GM21619 (cell line): ENCODE data around the gene ZSCAN5A.
"Not testable (repeated sequence)": the region's sequence is repeated elsewhere in the genome, so short reads cannot be mapped to it uniquely, and the experiment has no call there.

ENCODE experiments used
- ATAC-seq: cut with Tn5 transposase; IDR thresholded peaks from one replicate; pipeline ENCODE4 v1.9.1; 2021; ENCODE audit not compliant: unreplicated experiment

ZSCAN5A gene

GRCh38 chr19:56273563-56274117 lies 41.0 kb downstream of the ZSCAN5A start:
- ATAC-seq = no peak

GRCh38 chr19:56272161-56272798 lies 42.4 kb downstream of the ZSCAN5A start, which contains the start of gene EDDM13:
TSS of gene EDDM13 (plus strand) at chr19:56272748. CDS start at chr19:56272835, 87 bp downstream.
- no peak for ATAC-seq

GRCh38 chr19:56271151-56271550 lies 43.5 kb downstream of the ZSCAN5A start:
- no peak for ATAC-seq

- ATAC-seq = no peak
Observed at GRCh38 chr19:56270676-56271075, 44.0 kb downstream of the ZSCAN5A start.

GRCh38 chr19:56269348-56269747 lies 45.3 kb downstream of the ZSCAN5A start:
- ATAC-seq = no peak

- no peak for ATAC-seq
Observed at GRCh38 chr19:56266051-56266450, 48.6 kb downstream of the ZSCAN5A start.

- ATAC-seq = no peak
Observed at GRCh38 chr19:56263319-56263718, 51.3 kb downstream of the ZSCAN5A start.

- not testable (repeated sequence) for ATAC-seq
Observed at GRCh38 chr19:56261932-56262331, 52.7 kb downstream of the ZSCAN5A start.

- ATAC-seq = no peak
Observed at GRCh38 chr19:56261145-56261544, 53.5 kb downstream of the ZSCAN5A start.

GRCh38 chr19:56258272-56258671 lies 56.4 kb downstream of the ZSCAN5A start:
- no peak for ATAC-seq

GRCh38 chr19:56253737-56254136 lies 60.9 kb downstream of the ZSCAN5A start:
- ATAC-seq = no peak

- no peak for ATAC-seq
Observed at GRCh38 chr19:56252699-56253422, 61.8 kb downstream of the ZSCAN5A start.

GRCh38 chr19:56248736-56249338 lies 65.8 kb downstream of the ZSCAN5A start:
- ATAC-seq = not testable (repeated sequence)

GRCh38 chr19:56245764-56246163 lies 68.9 kb downstream of the ZSCAN5A start:
- ATAC-seq = not testable (repeated sequence)

GRCh38 chr19:56245121-56245740 lies 69.4 kb downstream of the ZSCAN5A start:
- no peak for ATAC-seq

- ATAC-seq = no peak
Observed at GRCh38 chr19:56223481-56223880, 91.2 kb downstream of the ZSCAN5A start.

GRCh38 chr19:56222901-56223300 lies 91.7 kb downstream of the ZSCAN5A start:
- no peak for ATAC-seq

GRCh38 chr19:56221851-56222250 lies 92.8 kb downstream of the ZSCAN5A start:
- ATAC-seq = no peak

GRCh38 chr19:56221442-56221841 lies 93.2 kb downstream of the ZSCAN5A start:
- not testable (repeated sequence) for ATAC-seq

GRCh38 chr19:56218961-56219360 lies 95.7 kb downstream of the ZSCAN5A start:
- ATAC-seq = no peak
